ENCODE results near the gene TMEM200B.
"Not testable (repeated sequence)": the region's sequence is repeated elsewhere in the genome, so short reads cannot be mapped to it uniquely, and the experiment has no call there.

Gene TMEM200B

GRCh38 chr1:29105822-29106221, 17.9 kb downstream of the TMEM200B start:
- no peak for DNase-seq

DNA sequence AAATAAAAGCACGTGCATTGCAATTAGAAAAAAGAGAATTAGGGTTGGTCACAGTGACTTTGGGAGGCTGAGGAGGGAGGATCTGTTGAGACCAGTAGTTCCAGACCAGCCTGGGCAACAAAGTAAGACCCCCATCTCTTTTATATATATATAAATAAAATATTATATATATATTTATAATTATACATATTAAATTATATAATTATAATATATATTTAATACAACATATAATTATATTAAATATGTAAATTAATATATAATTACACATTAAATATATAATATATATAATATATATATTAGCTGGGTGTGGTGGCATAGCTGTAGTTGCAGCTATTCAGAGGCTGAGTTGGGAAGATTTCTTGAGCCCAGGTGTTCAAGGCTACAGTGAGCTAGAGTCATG, 23.2 kb downstream of the TMEM200B start:
- DNase-seq = no peak

GRCh38 chr1:29099286-29099685, 24.4 kb downstream of the TMEM200B start:
- no peak for DNase-seq

- DNase-seq = no peak
These were observed 27.3 kb downstream of the TMEM200B start for GRCh38 chr1:29096231-29096886.

DNA sequence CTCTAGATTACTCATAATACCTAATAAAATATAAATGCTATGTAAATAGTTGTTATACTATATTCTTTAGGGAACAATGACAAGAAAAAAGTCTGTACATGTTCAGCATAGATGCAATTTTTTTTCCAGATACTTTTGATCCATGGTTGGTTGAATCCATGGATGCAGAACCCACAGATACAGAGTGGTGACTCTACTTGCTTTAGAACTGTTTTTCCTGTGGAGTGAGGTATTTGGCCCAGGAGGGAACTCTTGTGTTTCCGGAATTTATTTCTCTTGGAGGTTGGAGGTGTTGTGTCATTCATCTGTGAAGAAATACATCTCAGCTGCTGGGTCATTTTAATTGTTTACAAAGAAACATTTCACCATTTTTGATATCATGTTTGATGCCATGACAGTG, 28.7 kb downstream of the TMEM200B start:
- no peak for DNase-seq

DNA sequence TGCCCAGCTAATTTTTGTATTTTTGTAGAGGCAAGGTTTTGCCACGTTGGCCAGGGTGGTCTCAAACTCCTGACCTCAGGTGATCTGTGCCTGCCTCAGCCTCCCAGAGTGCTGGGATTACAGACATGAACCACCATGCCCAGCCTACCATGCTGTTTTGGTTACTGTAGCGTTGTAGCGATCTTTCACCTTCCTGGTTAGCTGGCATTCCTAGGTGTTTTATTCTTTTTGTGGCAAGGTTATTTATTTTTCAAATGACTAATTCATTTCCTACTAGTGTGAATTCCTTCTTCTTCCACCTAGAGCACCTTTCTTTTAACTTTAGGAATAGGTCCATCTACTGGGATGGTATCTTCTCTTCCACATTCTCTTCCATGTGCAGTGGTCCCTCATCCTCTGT, 29.3 kb downstream of the TMEM200B start:
- DNase-seq = no peak

GRCh38 chr1:29092704-29093103, 31.0 kb downstream of the TMEM200B start:
- DNase-seq = not testable (repeated sequence)

- no peak for DNase-seq
These were observed 32.6 kb downstream of the TMEM200B start for GRCh38 chr1:29090937-29091618.

DNA sequence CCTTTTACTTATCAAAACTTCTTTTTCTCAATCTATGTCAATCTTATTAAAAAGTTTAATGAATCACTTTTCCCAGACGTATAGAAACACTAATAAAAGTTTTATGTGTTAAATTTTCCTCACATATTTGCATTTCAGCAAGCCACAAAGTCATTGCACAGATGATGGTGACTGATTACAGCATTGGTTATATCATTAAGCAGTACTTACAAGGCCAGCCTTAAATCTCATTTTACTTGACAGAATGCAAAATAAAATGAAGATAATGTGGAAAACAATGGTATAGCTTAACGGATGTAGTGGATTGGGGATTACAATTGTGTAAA, 39.5 kb downstream of the TMEM200B start:
- no peak for DNase-seq

DNA sequence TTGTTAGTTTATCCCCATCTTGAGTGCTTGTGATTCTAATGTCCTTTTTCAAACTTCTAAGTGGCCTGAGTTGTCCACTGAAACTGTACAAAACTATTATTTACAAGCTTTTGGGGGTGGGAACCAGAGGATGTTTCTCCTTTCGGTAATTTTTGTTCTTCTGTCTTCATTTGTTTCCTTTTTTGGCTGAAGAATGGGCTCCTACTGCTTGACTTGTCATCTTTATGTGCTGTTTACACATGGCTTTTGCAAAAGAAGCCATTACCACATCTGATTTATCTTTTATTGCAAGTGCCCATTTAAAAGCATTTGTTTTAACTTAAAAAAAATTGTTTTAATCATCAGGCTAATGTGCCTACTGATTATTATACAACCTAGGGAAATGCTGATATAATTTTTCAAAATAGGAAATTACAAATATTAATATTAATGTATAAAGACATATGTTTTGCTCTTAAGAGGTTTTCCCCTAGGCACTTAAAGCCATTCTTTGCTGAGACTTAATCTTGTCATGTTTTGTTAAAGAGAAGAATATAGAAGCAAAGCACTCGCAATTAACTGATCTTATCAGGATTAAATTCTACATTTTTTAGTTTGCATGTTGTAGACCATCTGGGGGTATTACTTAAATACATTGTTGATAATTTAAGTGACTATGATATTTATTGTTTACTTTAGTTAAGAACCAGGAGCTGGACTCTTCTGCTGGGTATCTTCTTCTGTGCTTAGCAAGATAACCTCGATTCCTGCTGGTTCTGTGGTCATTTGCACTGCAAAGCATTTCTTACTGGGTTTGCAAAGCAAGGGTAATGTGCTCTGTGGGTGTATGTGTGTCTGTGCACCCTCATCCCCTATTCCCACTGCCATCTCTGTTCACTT, 40.1 kb downstream of the TMEM200B start:
- no peak for DNase-seq

GRCh38 chr1:29082519-29082918, 41.2 kb downstream of the TMEM200B start:
- no peak for DNase-seq

DNA sequence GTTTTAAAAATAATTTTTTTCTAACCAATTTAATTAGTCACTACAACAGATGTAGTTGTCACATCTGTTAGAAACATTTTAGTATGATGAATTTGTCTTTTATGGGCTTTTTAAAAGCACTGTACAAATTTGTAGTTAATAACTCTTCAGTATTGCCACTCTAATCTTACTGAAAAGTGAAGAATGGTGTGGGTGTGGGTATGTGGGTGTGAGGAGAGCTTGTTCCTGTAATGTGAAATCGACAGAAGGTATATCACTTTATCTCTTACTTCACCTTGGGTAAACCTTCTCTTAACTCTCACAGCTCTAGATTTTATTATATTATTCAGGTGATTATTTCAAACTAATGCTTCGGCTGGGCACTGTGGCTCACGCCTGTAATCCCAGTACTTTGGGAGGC, 42.5 kb downstream of the TMEM200B start:
- DNase-seq = no peak

DNA sequence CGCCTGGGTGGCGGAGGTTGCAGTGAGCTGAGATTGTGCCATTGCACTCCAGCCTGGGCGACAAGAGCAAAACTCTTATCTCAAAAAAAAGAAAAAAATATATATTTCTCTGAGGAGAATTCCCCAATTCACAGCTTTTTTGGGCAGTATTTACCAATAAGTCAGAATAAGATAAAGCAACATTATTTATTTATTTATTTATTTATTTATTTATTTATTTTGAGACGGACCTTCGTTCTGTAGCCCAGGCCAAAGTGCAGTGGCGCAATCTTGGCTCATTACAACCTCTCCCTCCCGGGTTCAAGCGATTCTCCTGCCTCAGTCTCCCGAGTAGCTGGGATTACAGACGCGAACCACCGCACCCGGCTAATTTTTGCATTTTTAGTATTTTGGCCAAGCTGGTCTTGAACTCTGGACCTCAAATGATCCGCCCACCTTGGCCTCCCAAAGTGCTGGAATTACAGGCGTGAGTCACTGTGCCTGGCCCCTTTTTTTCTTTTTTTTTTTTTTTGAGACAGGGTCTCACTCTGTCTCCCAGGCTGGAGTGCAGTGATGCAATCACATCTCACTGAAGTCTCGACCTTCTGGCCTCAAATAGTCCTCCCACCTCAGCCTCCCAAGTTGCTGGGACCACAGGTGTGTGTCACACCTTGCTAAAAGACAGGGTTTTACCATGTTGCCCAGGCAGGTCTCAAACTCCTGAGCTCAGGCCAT, 43.6 kb downstream of the TMEM200B start:
- not testable (repeated sequence) for DNase-seq

DNA sequence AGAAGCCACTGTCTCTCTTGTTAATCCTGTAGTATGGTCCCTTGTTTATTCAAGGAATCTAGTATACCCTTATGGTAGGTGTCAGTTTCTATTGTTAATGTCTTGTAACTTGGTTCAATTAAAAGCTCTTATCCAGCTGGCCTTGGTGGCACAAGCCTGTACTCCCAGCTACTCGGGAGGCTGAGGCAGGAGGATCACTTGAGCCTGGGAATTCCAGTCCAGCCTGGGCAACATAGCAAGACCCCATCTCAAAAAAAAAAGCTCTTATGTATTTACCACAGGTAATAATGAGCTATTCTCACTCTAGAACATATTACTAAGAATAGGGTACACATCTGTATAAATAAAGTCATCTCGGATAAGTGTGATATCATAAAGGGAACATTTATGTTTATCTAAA, 46.5 kb downstream of the TMEM200B start:
- no peak for DNase-seq

Measured in left hindlimb (tissue), 1 donor.